ENCODE results near the gene DUSP11. TPM values are rescaled to one million over a fixed set of nuclear protein-coding genes. Genes with fewer than 3 reads are reported as not detected.

DUSP11 gene
- 10 to 100 TPM; 16.9 to 44.1 TPM for total RNA-seq
- polyA plus RNA-seq = 10 to 100 TPM; 13.9 to 17.1 TPM
- long read RNA-seq, donor 1, transcript DUSP11-201 (9 exons, 1,653 nt) = major isoform, 19 of 28 reads
- long read RNA-seq, donor 1, partial matches to known transcripts = 9 of 28 reads
- long read RNA-seq, donor 1, other reads (novel, unspliced or antisense) = 0 of 28 reads
- long read RNA-seq, donor 2, transcript DUSP11-201 (9 exons, 1,653 nt) = major isoform, 5 of 5 reads
- long read RNA-seq, donor 2, partial matches to known transcripts = 0 of 5 reads
- long read RNA-seq, donor 2, other reads (novel, unspliced or antisense) = 0 of 5 reads
- long read RNA-seq, donor 3, transcript DUSP11-201 (9 exons, 1,653 nt) = major isoform, 6 of 6 reads
- long read RNA-seq, donor 3, partial matches to known transcripts = 0 of 6 reads
- long read RNA-seq, donor 3, other reads (novel, unspliced or antisense) = 0 of 6 reads
- long read RNA-seq, donor 4, partial matches to known transcripts = 5 of 9 reads
- long read RNA-seq, donor 4, other reads (novel, unspliced or antisense) = 0 of 9 reads
- long read RNA-seq, donor 5, transcript DUSP11-201 (9 exons, 1,653 nt) = major isoform, 12 of 21 reads
- long read RNA-seq, donor 5, partial matches to known transcripts = 9 of 21 reads
- long read RNA-seq, donor 5, other reads (novel, unspliced or antisense) = 0 of 21 reads

GRCh38 chr2:73779467-73780236, at the start of gene DUSP11:
TSS of gene DUSP11 (minus strand) at chr2:73780103. CDS start at chr2:73779974, 129 bp downstream.
- TF ChIP-seq CTCF (IDR thresholded peaks at IDR 0.05; ENCODE audit: control extremely low read depth, extremely low read depth) = peak; percentile 93
- peaks cover 0 to 15% (median 7%) of the 10 kb centered on the region in 5 donors for H3K4me1 ChIP-seq (ENCODE audit: control insufficient read depth in 5 of 5, insufficient read depth in 5 of 5, low read length in 5 of 5)
- ATAC-seq (ENCODE audit: insufficient read depth, low FRiP score) (peak; percentile 100), DNase-seq (peak; percentile 96 to 97 (median 97))
- no peaks in the 10 kb centered on the region for H3K9me3 ChIP-seq (ENCODE audit: control insufficient read depth in 4 of 4, insufficient read depth in 3 of 4, low read length in 3 of 4)
- no peaks in the 10 kb centered on the region for H3K27me3 ChIP-seq (ENCODE audit: control insufficient read depth in 3 of 3, insufficient read depth in 3 of 3, low read length in 2 of 3)
- peaks cover 0 to 13% (median 9%) of the 10 kb centered on the region in 4 donors for H3K36me3 ChIP-seq (ENCODE audit: control insufficient read depth in 4 of 4, insufficient read depth in 4 of 4, low read length in 4 of 4)
- peak within 1 kb of the TSS; percentile 66 for H3K4me3 ChIP-seq
- peak within 1 kb of the TSS; percentile 86 to 92 for H3K9ac ChIP-seq (ENCODE audit: insufficient read depth in 1 of 2, low read length in 2 of 2)
- WGBS, 2 donors = 0% methylated on average over 40 of the region's 40 CpGs
- H3K27ac ChIP-seq (ENCODE audit: low read depth in 1 of 2, low read length in 1 of 2) = peak within 1 kb of the TSS; percentile 94 to 97

- WGBS, 2 donors = 0 to 1% methylated on average over 48 of the region's 48 CpGs
- peak within 1 kb of the TSS; percentile 90 to 95 for H3K27ac ChIP-seq (ENCODE audit: low read depth in 1 of 2, low read length in 1 of 2)
- H3K27me3 ChIP-seq (ENCODE audit: control insufficient read depth in 3 of 3, insufficient read depth in 3 of 3, low read length in 2 of 3) = no peaks in the 10 kb centered on the region
- H3K4me1 ChIP-seq (ENCODE audit: control insufficient read depth in 5 of 5, insufficient read depth in 5 of 5, low read length in 5 of 5) = peaks cover 0 to 12% (median 4%) of the 10 kb centered on the region in 5 donors
- peak; percentile 97 to 99 (median 99) for DNase-seq
- ATAC-seq (ENCODE audit: insufficient read depth, low FRiP score) = peak; percentile 96
- peak within 1 kb of the TSS; percentile 87 to 96 for H3K9ac ChIP-seq (ENCODE audit: insufficient read depth in 1 of 2, low read length in 2 of 2)
- TF ChIP-seq CTCF (IDR thresholded peaks at IDR 0.05; ENCODE audit: control extremely low read depth, extremely low read depth) = no peak
- no peaks in the 10 kb centered on the region for H3K9me3 ChIP-seq (ENCODE audit: control insufficient read depth in 4 of 4, insufficient read depth in 3 of 4, low read length in 3 of 4)
- H3K36me3 ChIP-seq (ENCODE audit: control insufficient read depth in 4 of 4, insufficient read depth in 4 of 4, low read length in 4 of 4) = peaks cover 0 to 12% (median 7%) of the 10 kb centered on the region in 4 donors
- peak within 1 kb of the TSS; percentile 67 for H3K4me3 ChIP-seq
Observed at GRCh38 chr2:73828818-73829570, 49.1 kb upstream of the DUSP11 start, which contains the start of gene STAMBP. TSS of gene STAMBP (plus strand) at chr2:73828961. CDS start at chr2:73830857, 1,896 bp downstream.

GRCh38 chr2:73828389-73828817, 48.5 kb upstream of the DUSP11 start:
- no peak overlapping the region for H3K4me3 ChIP-seq
- H3K27me3 ChIP-seq (ENCODE audit: control insufficient read depth in 3 of 3, insufficient read depth in 3 of 3, low read length in 2 of 3) = no peaks in the 10 kb centered on the region
- DNase-seq (no peak), ATAC-seq (ENCODE audit: insufficient read depth, low FRiP score) (no peak)
- H3K9ac ChIP-seq (ENCODE audit: insufficient read depth in 1 of 2, low read length in 2 of 2) = no peak overlapping the region
- peaks cover 0 to 9% (median 5%) of the 10 kb centered on the region in 4 donors for H3K36me3 ChIP-seq (ENCODE audit: control insufficient read depth in 4 of 4, insufficient read depth in 4 of 4, low read length in 4 of 4)
- no peak for TF ChIP-seq CTCF (IDR thresholded peaks at IDR 0.05; ENCODE audit: control extremely low read depth, extremely low read depth)
- WGBS, 2 donors = 59 to 65% methylated on average over 4 of the region's 4 CpGs
- H3K27ac ChIP-seq (ENCODE audit: low read depth in 1 of 2, low read length in 1 of 2) = peak overlapping the region in 1 of 2 donors; percentile 49
- no peaks in the 10 kb centered on the region for H3K9me3 ChIP-seq (ENCODE audit: control insufficient read depth in 4 of 4, insufficient read depth in 3 of 4, low read length in 3 of 4)
- H3K4me1 ChIP-seq (ENCODE audit: control insufficient read depth in 5 of 5, insufficient read depth in 5 of 5, low read length in 5 of 5) = peaks cover 0 to 12% (median 4%) of the 10 kb centered on the region in 5 donors
